8988T (cell line): Measurements from ENCODE around the gene NRXN3.

ENCODE experiments used
- DNase-seq: peaks from one replicate; pipeline ENCODE4 v3.0.0; 2011

NRXN3 gene

DNA sequence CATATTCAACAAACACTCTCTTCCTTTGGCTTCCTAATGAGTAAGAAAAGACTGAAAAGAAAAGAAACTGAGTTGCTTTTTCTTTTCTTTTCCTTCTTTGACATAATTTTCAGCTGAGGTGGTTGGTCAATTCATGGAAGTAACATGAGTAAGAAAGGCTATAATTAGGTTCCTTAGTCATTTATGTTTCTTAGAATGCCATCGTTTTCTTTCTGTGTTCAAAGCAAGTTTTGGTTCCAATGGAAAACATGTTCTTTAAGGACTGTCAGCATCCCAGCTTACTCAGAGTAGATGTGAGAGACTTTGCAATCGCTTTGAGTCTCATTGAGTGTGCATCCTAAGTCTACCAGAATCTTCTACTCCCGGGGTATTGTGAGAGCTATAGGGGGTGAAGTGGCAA is 1158.7 kb downstream of the NRXN3 start:
- no peak for DNase-seq

DNA sequence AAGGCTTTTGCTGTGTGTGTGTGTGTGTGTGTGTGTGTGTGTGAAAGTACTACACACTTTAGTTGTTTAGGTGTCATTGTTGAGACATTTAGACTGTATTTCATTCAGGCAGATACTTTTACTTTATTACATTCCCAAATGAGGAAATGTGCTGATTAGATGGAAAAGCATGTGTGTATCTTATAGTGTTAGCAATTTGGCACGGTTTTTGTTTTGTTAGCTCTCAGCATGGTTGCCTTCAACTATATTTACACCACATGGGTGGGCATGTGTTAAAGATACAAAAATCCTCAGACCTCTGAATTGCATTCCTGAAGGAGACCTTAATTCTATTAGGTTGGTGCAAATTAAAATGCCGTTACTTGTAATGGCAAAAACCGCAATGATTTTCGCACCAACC is 1161.7 kb downstream of the NRXN3 start:
- no peak for DNase-seq

DNA sequence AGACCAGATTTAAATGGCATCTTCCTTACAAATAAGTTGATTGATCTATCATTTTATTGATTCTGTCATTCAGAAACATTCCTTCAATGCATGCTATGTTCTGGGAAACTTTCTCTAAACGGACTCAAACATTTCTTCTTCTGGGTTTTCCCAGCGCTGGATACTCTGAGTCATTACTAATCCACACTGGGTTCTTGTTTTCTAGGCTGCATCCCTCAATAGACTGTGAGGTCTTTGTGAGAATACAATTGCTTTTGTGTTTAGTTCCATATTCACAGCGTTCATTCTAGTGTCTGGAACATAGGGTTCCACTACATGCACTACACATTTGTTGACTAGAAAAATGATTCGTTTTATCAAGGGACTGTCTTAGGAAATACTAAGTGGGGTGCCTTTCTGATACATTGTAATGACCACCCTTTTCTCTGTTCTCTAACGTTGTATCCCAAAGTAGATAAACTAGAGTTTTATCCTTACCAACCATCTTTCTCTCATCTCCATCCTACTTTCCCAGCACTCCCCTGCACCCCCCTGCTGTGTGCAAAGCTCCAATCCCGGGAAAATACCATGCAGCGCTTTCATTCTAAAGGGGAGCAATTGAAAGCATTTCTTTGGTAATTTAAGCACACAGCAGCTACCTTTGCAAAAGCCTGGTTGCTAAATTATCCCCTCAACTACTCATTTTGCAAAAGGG is 1162.5 kb downstream of the NRXN3 start:
- no peak for DNase-seq

DNA sequence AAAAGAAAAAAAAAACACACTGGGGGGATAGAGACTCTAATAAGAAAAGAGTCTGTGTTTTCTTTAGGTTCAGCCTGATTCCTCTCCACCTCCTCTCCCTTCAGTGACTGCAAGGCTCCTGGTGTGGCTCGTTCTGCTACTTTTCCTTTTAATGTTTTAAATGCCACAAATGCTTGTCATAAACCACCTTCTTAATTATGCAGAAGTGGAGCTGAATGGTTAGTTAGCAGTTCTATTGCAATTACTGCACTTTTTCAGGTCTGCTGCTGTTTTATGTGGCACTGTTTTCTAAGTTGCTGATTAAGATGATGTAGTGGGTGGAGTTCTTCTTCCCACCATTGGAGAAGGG is 1163.0 kb downstream of the NRXN3 start:
- no peak for DNase-seq

GRCh38 chr14:79334272-79334671 is 1164.1 kb downstream of the NRXN3 start:
- DNase-seq: no peak

GRCh38 chr14:79337761-79338160 is 1167.6 kb downstream of the NRXN3 start:
- DNase-seq: no peak

GRCh38 chr14:79342942-79343341 is 1172.8 kb downstream of the NRXN3 start:
- no peak for DNase-seq

DNA sequence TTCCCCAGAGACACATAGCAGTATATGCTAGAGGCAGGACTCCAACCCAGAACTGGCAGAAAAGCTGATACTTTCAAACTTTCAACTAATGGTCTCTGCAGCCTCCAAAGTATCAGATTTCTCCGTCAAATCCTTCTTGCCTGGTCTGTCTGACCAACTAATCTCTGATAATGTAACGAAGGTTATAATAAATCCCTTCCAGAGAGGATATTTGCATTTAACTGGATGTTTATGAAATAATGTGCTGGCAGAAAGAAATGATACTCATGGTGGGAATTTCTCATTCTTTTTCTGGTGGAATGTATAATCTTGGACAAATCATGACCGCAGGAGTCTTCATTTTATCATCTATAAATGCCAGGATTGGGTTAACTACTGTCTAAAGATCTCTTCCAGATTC is 1180.8 kb downstream of the NRXN3 start:
- no peak for DNase-seq

DNA sequence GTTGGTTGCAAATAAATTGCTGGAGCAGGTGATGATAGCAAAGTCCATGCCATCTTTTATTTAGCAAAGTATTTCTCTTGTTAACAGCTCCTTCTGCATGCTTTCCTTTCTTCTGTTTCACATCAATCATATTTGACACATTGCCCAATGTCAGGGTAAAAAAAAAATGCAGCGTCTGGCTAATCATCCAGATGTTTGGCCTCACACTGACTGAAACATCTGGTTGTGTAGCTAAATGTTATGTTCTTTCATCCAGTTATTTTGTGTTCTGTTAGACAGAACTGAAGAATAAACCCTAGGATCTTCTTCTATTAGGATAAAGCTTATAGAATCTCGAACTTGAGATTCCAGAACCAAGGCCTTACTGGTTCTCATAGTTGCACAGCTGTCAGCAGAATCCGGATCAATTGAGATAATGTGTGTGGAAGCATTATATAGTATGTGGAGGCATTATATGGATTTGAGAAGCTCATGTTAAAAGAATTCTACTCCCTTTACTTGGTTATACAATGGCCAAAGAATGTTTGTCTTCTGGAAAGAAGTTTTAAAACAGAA is 1182.0 kb downstream of the NRXN3 start:
- DNase-seq: no peak

- no peak for DNase-seq
Observed at GRCh38 chr14:79354336-79354735, 1184.2 kb downstream of the NRXN3 start.

GRCh38 chr14:79356040-79356439 is 1185.9 kb downstream of the NRXN3 start:
- no peak for DNase-seq

DNA sequence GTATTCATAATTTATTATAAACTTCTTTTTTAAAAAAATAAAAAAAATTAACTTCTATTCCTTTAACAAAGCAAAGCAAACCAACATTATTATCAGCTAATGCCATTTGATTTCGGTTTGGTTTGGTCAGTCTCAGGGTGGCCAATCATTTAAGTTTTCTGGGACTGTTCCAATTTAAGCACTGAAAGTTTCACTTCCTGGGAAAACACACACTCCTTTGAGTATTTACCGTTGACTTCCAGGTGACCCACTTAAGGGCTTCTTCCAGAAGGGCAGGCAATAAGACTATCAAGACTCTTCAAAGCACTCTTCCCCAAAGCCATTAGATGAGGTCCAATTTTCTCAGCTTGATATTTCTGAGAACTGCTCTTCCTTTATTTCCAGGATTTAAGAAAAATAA is 1187.1 kb downstream of the NRXN3 start:
- no peak for DNase-seq

DNA sequence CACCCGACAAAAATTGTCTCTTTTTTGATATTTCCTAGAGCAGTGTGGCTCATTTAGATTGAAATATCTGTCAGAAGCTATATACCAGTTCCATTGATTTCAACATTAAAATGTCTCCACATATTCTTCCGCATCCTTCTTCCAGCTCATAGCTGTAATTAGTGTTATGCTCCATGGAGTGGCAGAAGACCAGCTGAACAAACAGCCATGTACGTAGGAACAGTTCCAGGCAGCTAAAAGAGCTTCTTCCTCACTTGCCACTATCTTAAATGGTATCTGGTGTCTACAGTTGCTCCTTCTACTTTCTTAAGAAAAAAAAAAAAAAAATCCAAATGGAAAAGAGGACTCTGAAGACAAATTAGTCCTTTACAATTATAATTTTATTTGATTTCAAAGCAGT is 1193.1 kb downstream of the NRXN3 start:
- DNase-seq: no peak

DNA sequence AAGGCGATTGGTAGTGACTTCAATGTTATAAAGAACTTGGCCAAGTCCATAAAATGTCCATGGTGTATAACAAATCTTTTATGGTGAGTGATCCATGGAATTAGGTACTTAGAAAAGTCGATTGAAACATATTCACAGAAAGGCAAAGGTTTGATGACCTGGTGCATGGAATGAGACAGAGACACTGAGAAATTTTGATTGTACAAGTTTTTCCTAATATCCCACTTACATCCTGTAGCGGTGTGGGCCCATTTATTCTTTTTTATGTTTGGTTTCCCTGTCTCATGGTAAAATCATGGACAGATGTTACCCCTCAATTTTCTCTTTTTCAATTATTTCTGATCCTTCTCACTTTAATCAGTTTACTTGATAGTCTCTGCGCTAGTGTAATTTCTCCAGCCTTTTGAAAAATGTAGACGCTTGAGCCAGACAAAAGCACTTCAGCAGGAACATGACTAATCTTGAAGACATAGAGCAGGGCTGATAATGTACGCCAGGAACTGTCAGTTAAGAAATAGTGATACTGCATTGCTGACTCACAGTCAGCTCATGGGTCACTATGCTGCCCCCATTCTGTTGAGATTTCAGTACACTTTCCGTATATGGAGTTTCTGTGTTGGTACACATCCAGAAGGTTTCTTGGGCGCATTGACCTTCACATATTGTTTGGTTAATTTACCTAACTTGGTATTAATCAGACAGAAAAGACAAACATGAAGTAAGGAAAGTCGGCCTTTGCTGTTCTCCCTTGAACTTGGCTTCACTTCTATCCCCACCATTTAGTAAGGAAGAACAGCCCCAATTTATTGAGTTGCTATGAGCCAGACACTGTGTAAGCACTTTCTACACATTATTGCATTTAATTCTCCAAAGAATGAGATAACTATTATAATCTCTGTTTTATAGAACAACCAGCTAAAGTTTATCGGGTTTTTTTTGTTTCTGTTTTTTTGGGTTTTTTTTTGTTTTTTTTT is 1199.5 kb downstream of the NRXN3 start:
- no peak for DNase-seq

GRCh38 chr14:79370969-79371368 is 1200.8 kb downstream of the NRXN3 start:
- no peak for DNase-seq

DNA sequence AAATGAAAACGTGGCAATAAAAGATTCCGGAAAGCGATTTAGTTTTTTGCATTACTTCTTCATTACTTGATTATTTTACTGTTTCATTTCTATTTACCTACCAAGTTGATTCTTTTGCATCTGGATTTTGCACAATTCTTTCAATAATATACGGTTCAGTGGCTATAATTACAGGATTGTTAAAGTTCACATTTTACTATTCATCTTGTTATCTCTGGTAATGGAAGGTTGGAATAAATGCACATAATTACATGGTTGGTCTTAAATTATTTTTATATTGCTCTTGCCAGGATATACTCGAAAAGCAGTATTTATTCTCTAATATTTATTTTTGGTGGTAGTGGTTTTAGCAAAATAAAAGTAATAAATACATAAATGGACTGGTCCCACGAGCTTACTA is 1203.3 kb downstream of the NRXN3 start:
- no peak for DNase-seq

- DNase-seq: no peak
Observed at GRCh38 chr14:79375356-79375755, 1205.2 kb downstream of the NRXN3 start.

- no peak for DNase-seq
Observed at GRCh38 chr14:79376557-79376956, 1206.4 kb downstream of the NRXN3 start.

GRCh38 chr14:79378020-79378419 is 1207.8 kb downstream of the NRXN3 start:
- DNase-seq: no peak

- no peak for DNase-seq
Observed at GRCh38 chr14:79379266-79379665, 1209.1 kb downstream of the NRXN3 start.

GRCh38 chr14:79383031-79383430 is 1212.9 kb downstream of the NRXN3 start:
- no peak for DNase-seq

- no peak for DNase-seq
Observed at GRCh38 chr14:79383475-79383874, 1213.3 kb downstream of the NRXN3 start.

- DNase-seq: no peak
Observed at GRCh38 chr14:79395061-79395460, 1224.9 kb downstream of the NRXN3 start.

DNA sequence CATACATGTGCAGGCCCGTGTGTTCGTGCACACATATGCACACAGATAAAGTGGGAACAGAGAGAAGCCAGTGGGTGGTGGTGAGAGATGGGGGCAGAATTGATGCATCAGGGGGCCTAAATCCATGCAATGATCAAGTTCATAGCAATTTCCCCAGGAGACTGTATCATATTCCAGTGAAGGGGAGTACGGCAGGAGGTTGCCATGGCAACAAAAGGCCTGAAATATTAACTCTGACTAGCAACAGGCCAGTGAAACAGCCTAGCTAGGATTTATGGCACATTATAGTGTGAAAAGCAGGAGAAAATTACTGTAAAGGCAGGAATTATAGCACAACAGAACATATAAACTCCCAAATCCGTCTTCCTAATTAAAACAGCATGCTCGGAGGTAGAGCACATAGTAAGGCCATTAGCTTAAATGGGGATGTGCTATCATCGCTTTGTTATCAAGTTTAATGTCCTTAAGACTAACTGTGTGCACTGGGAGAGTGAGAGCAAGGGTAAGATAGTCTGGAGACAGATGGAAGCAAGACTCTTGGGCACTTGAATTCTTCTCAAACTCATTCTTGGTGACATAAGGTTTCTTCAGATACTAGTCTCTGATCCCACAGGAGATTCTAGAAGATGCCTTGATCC is 1234.8 kb downstream of the NRXN3 start:
- DNase-seq: no peak
